Measurements from ENCODE around the gene APBB2.

GRCh38 chr4:41135801-41136200 is 78.5 kb downstream of the APBB2 start:
- TF ChIP-seq, protein P1, sequence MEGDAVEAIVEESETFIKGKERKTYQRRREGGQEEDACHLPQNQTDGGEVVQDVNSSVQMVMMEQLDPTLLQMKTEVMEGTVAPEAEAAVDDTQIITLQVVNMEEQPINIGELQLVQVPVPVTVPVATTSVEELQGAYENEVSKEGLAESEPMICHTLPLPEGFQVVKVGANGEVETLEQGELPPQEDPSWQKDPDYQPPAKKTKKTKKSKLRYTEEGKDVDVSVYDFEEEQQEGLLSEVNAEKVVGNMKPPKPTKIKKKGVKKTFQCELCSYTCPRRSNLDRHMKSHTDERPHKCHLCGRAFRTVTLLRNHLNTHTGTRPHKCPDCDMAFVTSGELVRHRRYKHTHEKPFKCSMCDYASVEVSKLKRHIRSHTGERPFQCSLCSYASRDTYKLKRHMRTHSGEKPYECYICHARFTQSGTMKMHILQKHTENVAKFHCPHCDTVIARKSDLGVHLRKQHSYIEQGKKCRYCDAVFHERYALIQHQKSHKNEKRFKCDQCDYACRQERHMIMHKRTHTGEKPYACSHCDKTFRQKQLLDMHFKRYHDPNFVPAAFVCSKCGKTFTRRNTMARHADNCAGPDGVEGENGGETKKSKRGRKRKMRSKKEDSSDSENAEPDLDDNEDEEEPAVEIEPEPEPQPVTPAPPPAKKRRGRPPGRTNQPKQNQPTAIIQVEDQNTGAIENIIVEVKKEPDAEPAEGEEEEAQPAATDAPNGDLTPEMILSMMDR (IDR thresholded peaks at IDR 0.05) = no peak
- no peak for TF ChIP-seq CBFB (CRISPR knock-in tag; IDR thresholded peaks at IDR 0.05; ENCODE audit: low read depth)
- TF ChIP-seq OVOL2 (CRISPR knock-in tag; IDR thresholded peaks at IDR 0.05; ENCODE audit: borderline replicate concordance) = no peak
- TF ChIP-seq IRF1 (CRISPR knock-in tag; IDR thresholded peaks at IDR 0.05) = no peak
- TF ChIP-seq IRF2 (CRISPR knock-in tag; IDR thresholded peaks at IDR 0.05; ENCODE audit: borderline replicate concordance, low read depth) = no peak
